ENCODE results near the gene REV3L.

DNA sequence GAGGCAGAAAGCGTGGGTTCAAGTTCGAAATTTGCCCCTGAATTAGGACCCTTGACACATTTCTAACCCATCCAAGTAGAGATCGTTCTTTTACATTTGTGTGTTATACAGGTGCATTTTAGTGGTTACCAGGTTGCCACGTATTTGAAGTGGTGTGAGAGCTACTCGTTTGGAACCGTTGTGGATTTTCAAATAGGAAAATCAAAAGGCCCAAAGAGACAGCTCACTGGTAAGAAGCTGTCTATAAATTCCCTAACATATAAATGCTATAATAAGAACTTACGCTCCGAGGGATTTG is 1.6 kb upstream of the REV3L start:
- TF ChIP-seq EZH2 (IDR thresholded peaks at IDR 0.05; ENCODE audit: insufficient read depth, low read length) = no peak
- TF ChIP-seq, protein P1, sequence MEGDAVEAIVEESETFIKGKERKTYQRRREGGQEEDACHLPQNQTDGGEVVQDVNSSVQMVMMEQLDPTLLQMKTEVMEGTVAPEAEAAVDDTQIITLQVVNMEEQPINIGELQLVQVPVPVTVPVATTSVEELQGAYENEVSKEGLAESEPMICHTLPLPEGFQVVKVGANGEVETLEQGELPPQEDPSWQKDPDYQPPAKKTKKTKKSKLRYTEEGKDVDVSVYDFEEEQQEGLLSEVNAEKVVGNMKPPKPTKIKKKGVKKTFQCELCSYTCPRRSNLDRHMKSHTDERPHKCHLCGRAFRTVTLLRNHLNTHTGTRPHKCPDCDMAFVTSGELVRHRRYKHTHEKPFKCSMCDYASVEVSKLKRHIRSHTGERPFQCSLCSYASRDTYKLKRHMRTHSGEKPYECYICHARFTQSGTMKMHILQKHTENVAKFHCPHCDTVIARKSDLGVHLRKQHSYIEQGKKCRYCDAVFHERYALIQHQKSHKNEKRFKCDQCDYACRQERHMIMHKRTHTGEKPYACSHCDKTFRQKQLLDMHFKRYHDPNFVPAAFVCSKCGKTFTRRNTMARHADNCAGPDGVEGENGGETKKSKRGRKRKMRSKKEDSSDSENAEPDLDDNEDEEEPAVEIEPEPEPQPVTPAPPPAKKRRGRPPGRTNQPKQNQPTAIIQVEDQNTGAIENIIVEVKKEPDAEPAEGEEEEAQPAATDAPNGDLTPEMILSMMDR (IDR thresholded peaks at IDR 0.05; ENCODE audit: insufficient read depth, low read depth, low read length) = no peak
